Smooth muscle cell (in vitro differentiated cells): Measurements from ENCODE around the gene MTCH2. TPM values are rescaled to one million over a fixed set of nuclear protein-coding genes. Genes with fewer than 3 reads are reported as not detected.

Experiments used
- DNase-seq: peaks from one replicate; lab custom pipeline; 2025; ENCODE audit not compliant: unreplicated experiment; lab: John Stamatoyannopoulos, UW
- H2AFZ ChIP-seq: fragments of 200-600 bp; sonication (generic); 2 replicates; pipeline ENCODE4 v1.6.0; 2016; ENCODE audit warnings: antibody characterized with exemption, low read depth, mild to moderate bottlenecking
- H3F3A ChIP-seq: fragments of 200-600 bp; sonication (generic); 2 replicates; pipeline ENCODE4 v1.6.0; 2017; ENCODE audit warnings: antibody characterized with exemption, low read depth
- H3K27ac ChIP-seq: fragments of 200-600 bp; sonication (generic); 2 replicates; pipeline ENCODE4 v1.5.1; 2016; ENCODE audit warnings: low read depth, mild to moderate bottlenecking
- H3K27me3 ChIP-seq: fragments of 200-600 bp; sonication (generic); 2 replicates; pipeline ENCODE4 v1.6.1; 2016; ENCODE audit warnings: low read depth, mild to moderate bottlenecking
- H3K36me3 ChIP-seq: fragments of 200-600 bp; sonication (generic); 2 replicates; pipeline ENCODE4 v1.5.1; 2016; ENCODE audit warnings: low read depth
- H3K4me1 ChIP-seq: fragments of 200-600 bp; sonication (generic); 2 replicates; pipeline ENCODE4 v1.5.1; 2016; ENCODE audit warnings: low read depth
- H3K4me2 ChIP-seq: fragments of 200-600 bp; sonication (generic); 2 replicates; pipeline ENCODE4 v1.6.0; 2016; ENCODE audit warnings: mild to moderate bottlenecking
- H3K4me3 ChIP-seq: fragments of 200-600 bp; sonication (generic); 2 replicates; pipeline ENCODE4 v1.5.1; 2016; ENCODE audit warnings: mild to moderate bottlenecking
- H3K79me2 ChIP-seq: fragments of 200-600 bp; sonication (generic); 2 replicates; pipeline ENCODE4 v1.6.0; 2016; ENCODE audit warnings: low read depth, mild to moderate bottlenecking
- H3K9ac ChIP-seq: fragments of 200-600 bp; sonication (generic); 2 replicates; pipeline ENCODE4 v1.6.0; 2016; ENCODE audit warnings: low read depth
- H3K9me3 ChIP-seq: fragments of 200-600 bp; sonication (generic); replicated peaks from 2 replicates; pipeline ENCODE4 v1.5.1; 2016; ENCODE audit warnings: low read depth
- H4K20me1 ChIP-seq: fragments of 200-600 bp; sonication (generic); 2 replicates; pipeline ENCODE4 v1.6.0; 2016; ENCODE audit warnings: low read depth
- CTCF ChIP-seq: fragments of 200-600 bp; sonication (generic); IDR thresholded peaks from 2 replicates; pipeline ENCODE4 v1.5.1; 2017; ENCODE audit warnings: borderline replicate concordance, mild to moderate bottlenecking, antibody characterized with exemption; ENCODE audit not compliant: insufficient read depth, poor library complexity, severe bottlenecking
- WGBS: methylation state at CpG from one replicate; pipeline ENCODE4 v1.1.7; 2016; ENCODE audit warnings: low lambda C conversion rate; 5-methylcytosine and 5-hydroxymethylcytosine counted together
- polyA plus RNA-seq: library from polyadenylated mRNA; unstranded; fragments of >200 nt; fragmentation: Nextera tagmentation; extraction: Ambion mirVana; gene quantifications from 2 replicates; pipeline ENCODE4 v1.2.1, GENCODE V29; 2016
- total RNA-seq: library from RNA; depleted of rRNA; stranded (reverse); fragments of >200 nt; gene quantifications from 2 replicates; pipeline ENCODE4 v1.2.3, GENCODE V29; 2014

MTCH2 gene
- total and polyA plus RNA-seq, 2 experiments from 2014 or later = 97.0 to 152 TPM

DNA sequence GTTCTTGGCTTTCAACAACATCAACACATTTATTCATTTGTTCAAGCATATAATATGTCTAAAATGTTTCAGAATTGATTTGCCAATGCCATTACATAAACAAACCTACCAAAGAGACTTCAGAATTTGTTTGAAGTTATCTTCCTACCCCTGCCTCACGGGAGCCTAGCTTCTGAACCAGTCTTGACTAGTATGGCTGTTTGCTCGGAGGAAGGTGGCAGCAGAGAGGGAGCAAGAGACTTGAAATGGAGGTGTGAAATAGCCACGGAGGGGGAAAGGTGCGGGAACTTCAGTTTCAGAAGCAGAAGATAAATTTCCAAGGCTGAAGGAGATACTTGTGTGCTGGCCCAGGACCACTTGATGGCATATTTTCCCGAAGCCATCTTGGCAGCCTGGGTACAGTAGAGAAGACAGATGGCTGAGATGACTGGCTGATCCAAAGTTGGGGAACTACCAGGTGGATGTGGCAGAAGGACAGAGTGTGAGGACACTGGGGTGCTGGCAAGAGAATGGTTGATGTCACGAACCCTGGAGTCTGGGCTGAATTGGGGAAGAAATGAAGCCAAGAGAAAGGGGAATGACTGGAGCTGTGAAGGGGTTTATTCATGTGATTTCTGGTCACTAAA lies 14.0 kb upstream of the MTCH2 start:
- no peaks in the 10 kb centered on the region for H3K79me2 ChIP-seq
- WGBS = 76% methylated on average over 6 of the region's 6 CpGs
- no peaks in the 10 kb centered on the region for H4K20me1 ChIP-seq
- H3K27ac ChIP-seq = no peak overlapping the region
- H3K9ac ChIP-seq = no peak overlapping the region
- H3F3A ChIP-seq = no peaks in the 10 kb centered on the region
- no peaks in the 10 kb centered on the region for H3K36me3 ChIP-seq
- no peak for DNase-seq
- H3K4me2 ChIP-seq = no peak overlapping the region
- H3K4me1 ChIP-seq = no peaks in the 10 kb centered on the region
- H3K27me3 ChIP-seq = no peaks in the 10 kb centered on the region
- H3K9me3 ChIP-seq = no peaks in the 10 kb centered on the region
- no peak overlapping the region for H2AFZ ChIP-seq
- no peak overlapping the region for H3K4me3 ChIP-seq
- no peak for TF ChIP-seq CTCF

GRCh38 chr11:47651818-47652469 lies 9.6 kb upstream of the MTCH2 start:
- Histone ChIP-seq H3K27ac (no peak overlapping the region), H3K4me1 (no peaks in the 10 kb centered on the region), H3K9me3 (no peaks in the 10 kb centered on the region), H3K4me2 (no peak overlapping the region), H2AFZ (no peak overlapping the region), H3K4me3 (no peak overlapping the region), H3K36me3 (no peaks in the 10 kb centered on the region), H3F3A (no peaks in the 10 kb centered on the region), H4K20me1 (no peaks in the 10 kb centered on the region), H3K9ac (no peak overlapping the region), H3K79me2 (no peaks in the 10 kb centered on the region), H3K27me3 (no peaks in the 10 kb centered on the region)
- WGBS = 92% methylated on average over 5 of the region's 5 CpGs
- no peak for TF ChIP-seq CTCF
- no peak for DNase-seq

GRCh38 chr11:47649276-47649675 lies 6.9 kb upstream of the MTCH2 start:
- H4K20me1 ChIP-seq = no peaks in the 10 kb centered on the region
- no peaks in the 10 kb centered on the region for H3K27me3 ChIP-seq
- no peaks in the 10 kb centered on the region for H3K4me1 ChIP-seq
- no peak overlapping the region for H2AFZ ChIP-seq
- DNase-seq = no peak
- TF ChIP-seq CTCF = no peak
- no peak overlapping the region for H3K4me2 ChIP-seq
- H3K9me3 ChIP-seq = no peaks in the 10 kb centered on the region
- H3K4me3 ChIP-seq = no peak overlapping the region
- no peaks in the 10 kb centered on the region for H3K79me2 ChIP-seq
- WGBS = 89% methylated on average over 3 of the region's 3 CpGs
- no peak overlapping the region for H3K9ac ChIP-seq
- no peaks in the 10 kb centered on the region for H3F3A ChIP-seq
- H3K36me3 ChIP-seq = no peaks in the 10 kb centered on the region
- no peak overlapping the region for H3K27ac ChIP-seq

DNA sequence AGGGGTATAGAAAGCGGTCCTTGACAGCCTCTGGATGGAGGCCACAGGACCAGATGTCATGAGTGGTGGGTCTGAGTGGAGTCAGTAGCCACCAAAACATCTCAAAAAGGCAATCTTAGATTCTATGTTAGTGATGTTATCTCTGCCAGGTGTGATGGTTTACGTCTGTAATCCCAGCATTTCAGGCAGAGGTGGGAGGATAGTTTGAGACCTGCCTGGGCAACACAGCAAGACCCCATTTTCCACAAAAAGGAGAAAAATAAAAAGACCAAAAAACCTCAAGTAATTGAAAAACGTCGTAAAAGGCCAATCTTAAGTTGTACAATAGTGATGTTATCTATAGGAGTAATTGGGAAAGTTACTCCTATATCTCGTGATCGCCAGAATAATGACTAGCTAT lies 3.7 kb upstream of the MTCH2 start:
- Histone ChIP-seq H3K36me3 (no peaks in the 10 kb centered on the region), H3K4me2 (no peak overlapping the region), H2AFZ (no peak overlapping the region), H3K9ac (no peak overlapping the region), H3F3A (peaks cover 2% of the 10 kb centered on the region), H3K9me3 (no peaks in the 10 kb centered on the region), H3K27me3 (no peaks in the 10 kb centered on the region), H3K4me1 (peaks cover 6% of the 10 kb centered on the region), H3K27ac (no peak overlapping the region), H4K20me1 (peaks cover 3% of the 10 kb centered on the region), H3K79me2 (peaks cover 12% of the 10 kb centered on the region), H3K4me3 (no peak overlapping the region)
- no peak for DNase-seq
- 87% methylated on average over 6 of the region's 6 CpGs for WGBS
- no peak for TF ChIP-seq CTCF
